ENCODE data around the gene RAB4A. TPM values are rescaled to one million over a fixed set of nuclear protein-coding genes. Genes with fewer than 3 reads are reported as not detected.

Gene RAB4A
- total RNA-seq, 1 experiment from 2014 or later, result 66.7 TPM

DNA sequence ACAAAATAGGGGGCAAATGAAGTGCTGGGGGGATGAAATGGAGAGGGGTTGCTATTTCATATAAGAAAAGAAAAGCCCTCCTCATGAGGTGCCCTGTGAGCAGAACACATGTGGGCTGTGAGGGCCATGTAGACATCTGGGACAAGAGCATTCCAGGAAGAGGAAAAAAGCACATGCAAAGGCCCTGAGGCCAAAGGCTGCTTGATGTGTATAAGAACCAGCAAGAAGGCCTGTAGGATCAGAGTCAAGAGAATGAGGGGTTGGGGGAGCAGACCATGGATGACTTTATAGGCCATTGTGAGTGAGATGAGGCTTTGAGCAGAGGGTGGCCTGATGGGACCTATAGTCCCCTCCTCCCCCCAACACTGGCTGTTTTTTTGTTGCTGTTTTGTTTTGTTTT lies 7.7 kb upstream of the RAB4A start:
- H3K79me1 ChIP-seq (ENCODE audit: insufficient read depth, low read depth, low read length, poor library complexity, severe bottlenecking), result no peaks in the 10 kb centered on the region
- no peak overlapping the region for H3K4me3 Mint-ChIP-seq
- H3K9me3 ChIP-seq (ENCODE audit: control insufficient read depth, low read depth, low read length), result no peaks in the 10 kb centered on the region
- no peaks in the 10 kb centered on the region for H3K27me3 ChIP-seq (ENCODE audit: insufficient read depth, low read length)
- no peak overlapping the region for H2AFZ ChIP-seq (ENCODE audit: low read length)
- H3K18ac ChIP-seq (ENCODE audit: insufficient read length, low read depth, low read length), result no peak overlapping the region
- TF ChIP-seq, protein P1, sequence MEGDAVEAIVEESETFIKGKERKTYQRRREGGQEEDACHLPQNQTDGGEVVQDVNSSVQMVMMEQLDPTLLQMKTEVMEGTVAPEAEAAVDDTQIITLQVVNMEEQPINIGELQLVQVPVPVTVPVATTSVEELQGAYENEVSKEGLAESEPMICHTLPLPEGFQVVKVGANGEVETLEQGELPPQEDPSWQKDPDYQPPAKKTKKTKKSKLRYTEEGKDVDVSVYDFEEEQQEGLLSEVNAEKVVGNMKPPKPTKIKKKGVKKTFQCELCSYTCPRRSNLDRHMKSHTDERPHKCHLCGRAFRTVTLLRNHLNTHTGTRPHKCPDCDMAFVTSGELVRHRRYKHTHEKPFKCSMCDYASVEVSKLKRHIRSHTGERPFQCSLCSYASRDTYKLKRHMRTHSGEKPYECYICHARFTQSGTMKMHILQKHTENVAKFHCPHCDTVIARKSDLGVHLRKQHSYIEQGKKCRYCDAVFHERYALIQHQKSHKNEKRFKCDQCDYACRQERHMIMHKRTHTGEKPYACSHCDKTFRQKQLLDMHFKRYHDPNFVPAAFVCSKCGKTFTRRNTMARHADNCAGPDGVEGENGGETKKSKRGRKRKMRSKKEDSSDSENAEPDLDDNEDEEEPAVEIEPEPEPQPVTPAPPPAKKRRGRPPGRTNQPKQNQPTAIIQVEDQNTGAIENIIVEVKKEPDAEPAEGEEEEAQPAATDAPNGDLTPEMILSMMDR (conservative IDR thresholded peaks at IDR 0.05), result no peak
- no peak for DNase-seq
- H3K27ac ChIP-seq (ENCODE audit: insufficient read length, low read depth, low read length), result no peak overlapping the region
- H3K23me2 ChIP-seq (ENCODE audit: insufficient read length, low read depth, low read length, poor library complexity, severe bottlenecking), result no peaks in the 10 kb centered on the region
- H3K14ac ChIP-seq (ENCODE audit: insufficient read depth, low read length), result no peak overlapping the region
- no peak overlapping the region for H4K91ac ChIP-seq (ENCODE audit: insufficient read length, low read depth, low read length)
- H2BK5ac ChIP-seq (ENCODE audit: insufficient read length, low read length), result no peak overlapping the region
- no peak overlapping the region for H3T11ph ChIP-seq (ENCODE audit: low read length)
- H3K56ac ChIP-seq (ENCODE audit: insufficient read length, low read depth, low read length), result no peak overlapping the region
- H3K4me1 ChIP-seq (ENCODE audit: insufficient read depth, low read length), result no peaks in the 10 kb centered on the region
- no peaks in the 10 kb centered on the region for H4K20me1 ChIP-seq (ENCODE audit: control insufficient read depth, insufficient read depth, insufficient read length)
- no peak overlapping the region for H4K5ac ChIP-seq (ENCODE audit: insufficient read length, low read depth, low read length)
- no peak overlapping the region for H4K8ac ChIP-seq (replicated peaks; ENCODE audit: insufficient read length, low read depth, low read length)
- no peaks in the 10 kb centered on the region; the same call in 1 of the 2 replicates for H3K27me3 Mint-ChIP-seq (ENCODE audit: low read depth)
- no peak overlapping the region for H2BK12ac ChIP-seq (ENCODE audit: insufficient read length, low read depth, low read length)
- no peak overlapping the region for H2BK120ac ChIP-seq (ENCODE audit: low read depth, low read length, poor library complexity, severe bottlenecking)
- H3K4me2 ChIP-seq (ENCODE audit: insufficient read depth, insufficient read length, low read length), result no peak overlapping the region
- H3K4ac ChIP-seq (ENCODE audit: low read depth, low read length), result no peak overlapping the region
- no peak overlapping the region for H2AK5ac ChIP-seq (ENCODE audit: insufficient read length, low read length)
- H2BK15ac ChIP-seq (ENCODE audit: low read depth, low read length), result no peak overlapping the region
- peaks cover 5 to 9% (median 9%) of the 10 kb centered on the region in 3 experiments; a peak in 5 of 7 replicates for H3K36me3 Mint-ChIP-seq (ENCODE audit: insufficient read depth in 1 of 3, low read depth in 3 of 3)
- H3K79me2 ChIP-seq (ENCODE audit: insufficient read depth, low read length), result no peaks in the 10 kb centered on the region
- H3K23ac ChIP-seq (ENCODE audit: insufficient read length, low read depth, low read length), result no peak overlapping the region
- H2BK20ac ChIP-seq (ENCODE audit: low read depth, low read length, poor library complexity, severe bottlenecking), result no peak overlapping the region
- no peak overlapping the region for H3K27ac Mint-ChIP-seq
- H3K9ac ChIP-seq (ENCODE audit: extremely low read depth, insufficient read length, low read length), result no peak overlapping the region
- H3K9me3 Mint-ChIP-seq, result peaks cover 4 to 7% of the 10 kb centered on the region in 2 experiments; a peak in 4 of 5 replicates
- peaks cover 7 to 9% of the 10 kb centered on the region in 2 experiments for H3K4me1 Mint-ChIP-seq
